Measurements from ENCODE around the gene RORB. TPM values are rescaled to one million over a fixed set of nuclear protein-coding genes. Genes with fewer than 3 reads are reported as not detected.

RORB gene
- total RNA-seq, 4 donors from 2014 or later = under 0.01 to 2.5 (median 0.94) TPM; not detected in 1

GRCh38 chr9:74570879-74571512 is 73.9 kb downstream of the RORB start:
- H3K27me3 ChIP-seq = no peaks in the 10 kb centered on the region
- H3K36me3 ChIP-seq = no peaks in the 10 kb centered on the region
- no peak overlapping the region for H3K27ac ChIP-seq
- no peaks in the 10 kb centered on the region for H3K9me3 ChIP-seq
- peak in 1 of 3 donors; percentile 47 for DNase-seq
- TF ChIP-seq CTCF (IDR thresholded peaks at IDR 0.05) = peak in 5 of 6 experiments; percentile 42 to 71 (median 64)
- no peak for TF ChIP-seq POLR2A (IDR thresholded peaks at IDR 0.05)
- no peak overlapping the region for H3K4me3 ChIP-seq
- H3K4me1 ChIP-seq = no peaks in the 10 kb centered on the region

- Histone ChIP-seq H3K4me1 (no peaks in the 10 kb centered on the region), H3K27ac (no peak overlapping the region), H3K4me3 (no peak overlapping the region), H3K27me3 (no peaks in the 10 kb centered on the region), H3K36me3 (no peaks in the 10 kb centered on the region), H3K9me3 (no peaks in the 10 kb centered on the region)
- TF ChIP-seq CTCF (IDR thresholded peaks at IDR 0.05) = no peak
- TF ChIP-seq POLR2A (IDR thresholded peaks at IDR 0.05) = no peak
- DNase-seq = no peak
These were observed 76.6 kb downstream of the RORB start for GRCh38 chr9:74573640-74574191.

- no peaks in the 10 kb centered on the region for H3K36me3 ChIP-seq
- DNase-seq = no peak
- H3K9me3 ChIP-seq = no peaks in the 10 kb centered on the region
- H3K27me3 ChIP-seq = no peaks in the 10 kb centered on the region
- TF ChIP-seq CTCF (IDR thresholded peaks at IDR 0.05) = no peak
- no peak for TF ChIP-seq POLR2A (IDR thresholded peaks at IDR 0.05)
- no peaks in the 10 kb centered on the region for H3K4me1 ChIP-seq
- H3K27ac ChIP-seq = no peak overlapping the region
- no peak overlapping the region for H3K4me3 ChIP-seq
These were observed 79.0 kb downstream of the RORB start for GRCh38 chr9:74576176-74576575.

GRCh38 chr9:74577956-74578355 is 80.8 kb downstream of the RORB start:
- H3K9me3 ChIP-seq = no peaks in the 10 kb centered on the region
- no peaks in the 10 kb centered on the region for H3K36me3 ChIP-seq
- H3K27ac ChIP-seq = no peak overlapping the region
- no peaks in the 10 kb centered on the region for H3K27me3 ChIP-seq
- no peaks in the 10 kb centered on the region for H3K4me1 ChIP-seq
- no peak for TF ChIP-seq CTCF (IDR thresholded peaks at IDR 0.05)
- no peak for TF ChIP-seq POLR2A (IDR thresholded peaks at IDR 0.05)
- H3K4me3 ChIP-seq = no peak overlapping the region
- DNase-seq = no peak

GRCh38 chr9:74589576-74589975 is 92.4 kb downstream of the RORB start:
- no peaks in the 10 kb centered on the region for H3K9me3 ChIP-seq
- TF ChIP-seq POLR2A (IDR thresholded peaks at IDR 0.05) (no peak), CTCF (IDR thresholded peaks at IDR 0.05) (no peak)
- no peaks in the 10 kb centered on the region for H3K27me3 ChIP-seq
- no peak for DNase-seq
- H3K4me3 ChIP-seq = no peak overlapping the region
- no peak overlapping the region for H3K27ac ChIP-seq
- no peaks in the 10 kb centered on the region for H3K36me3 ChIP-seq
- H3K4me1 ChIP-seq = no peaks in the 10 kb centered on the region

Data from Peyer's patch (tissue), 4 donors.